ENCODE data around the gene KNOP1. TPM values are rescaled to one million over a fixed set of nuclear protein-coding genes. Genes with fewer than 3 reads are reported as not detected.

KNOP1 gene
- total and polyA plus RNA-seq, 2 of the 13 experiments (the other 11 are each of a cell fraction or from before 2014, with no cell fraction given), result 21.2 to 57.5 TPM

DNA sequence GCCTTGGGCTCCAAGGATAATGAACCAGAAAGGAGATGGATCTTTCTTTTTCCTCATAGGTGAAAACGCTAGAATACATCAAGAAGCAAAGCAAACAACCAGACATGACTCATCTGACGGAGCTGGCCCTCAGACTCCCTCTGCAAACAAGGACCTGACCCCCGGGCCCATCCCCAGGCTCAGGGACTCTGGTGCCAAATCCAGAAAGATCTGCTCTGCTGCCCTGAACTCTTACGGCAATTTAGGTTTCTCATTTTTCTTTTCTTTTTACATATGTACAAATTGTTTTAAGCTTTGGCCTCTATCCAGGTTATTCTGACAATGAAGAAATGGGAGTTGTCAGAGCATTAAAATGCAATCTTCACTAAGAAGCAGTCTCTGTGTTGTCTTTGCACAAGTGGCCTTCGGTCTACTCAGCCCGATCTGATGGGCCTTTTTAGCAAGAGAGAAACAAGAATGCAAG lies 17.7 kb downstream of the KNOP1 start (continued):
- TF ChIP-seq, protein P1, sequence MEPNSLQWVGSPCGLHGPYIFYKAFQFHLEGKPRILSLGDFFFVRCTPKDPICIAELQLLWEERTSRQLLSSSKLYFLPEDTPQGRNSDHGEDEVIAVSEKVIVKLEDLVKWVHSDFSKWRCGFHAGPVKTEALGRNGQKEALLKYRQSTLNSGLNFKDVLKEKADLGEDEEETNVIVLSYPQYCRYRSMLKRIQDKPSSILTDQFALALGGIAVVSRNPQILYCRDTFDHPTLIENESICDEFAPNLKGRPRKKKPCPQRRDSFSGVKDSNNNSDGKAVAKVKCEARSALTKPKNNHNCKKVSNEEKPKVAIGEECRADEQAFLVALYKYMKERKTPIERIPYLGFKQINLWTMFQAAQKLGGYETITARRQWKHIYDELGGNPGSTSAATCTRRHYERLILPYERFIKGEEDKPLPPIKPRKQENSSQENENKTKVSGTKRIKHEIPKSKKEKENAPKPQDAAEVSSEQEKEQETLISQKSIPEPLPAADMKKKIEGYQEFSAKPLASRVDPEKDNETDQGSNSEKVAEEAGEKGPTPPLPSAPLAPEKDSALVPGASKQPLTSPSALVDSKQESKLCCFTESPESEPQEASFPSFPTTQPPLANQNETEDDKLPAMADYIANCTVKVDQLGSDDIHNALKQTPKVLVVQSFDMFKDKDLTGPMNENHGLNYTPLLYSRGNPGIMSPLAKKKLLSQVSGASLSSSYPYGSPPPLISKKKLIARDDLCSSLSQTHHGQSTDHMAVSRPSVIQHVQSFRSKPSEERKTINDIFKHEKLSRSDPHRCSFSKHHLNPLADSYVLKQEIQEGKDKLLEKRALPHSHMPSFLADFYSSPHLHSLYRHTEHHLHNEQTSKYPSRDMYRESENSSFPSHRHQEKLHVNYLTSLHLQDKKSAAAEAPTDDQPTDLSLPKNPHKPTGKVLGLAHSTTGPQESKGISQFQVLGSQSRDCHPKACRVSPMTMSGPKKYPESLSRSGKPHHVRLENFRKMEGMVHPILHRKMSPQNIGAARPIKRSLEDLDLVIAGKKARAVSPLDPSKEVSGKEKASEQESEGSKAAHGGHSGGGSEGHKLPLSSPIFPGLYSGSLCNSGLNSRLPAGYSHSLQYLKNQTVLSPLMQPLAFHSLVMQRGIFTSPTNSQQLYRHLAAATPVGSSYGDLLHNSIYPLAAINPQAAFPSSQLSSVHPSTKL (CRISPR knock-in tag; IDR thresholded peaks at IDR 0.05), result peak; percentile 78
- TF ChIP-seq ZNF30 (CRISPR knock-in tag; IDR thresholded peaks at IDR 0.05) (no peak), ZFYVE20 (CRISPR knock-in tag; IDR thresholded peaks at IDR 0.05; ENCODE audit: borderline replicate concordance, low read depth) (no peak), ZNF33B (CRISPR knock-in tag; IDR thresholded peaks at IDR 0.05) (no peak), MAZ (IDR thresholded peaks at IDR 0.05; ENCODE audit: borderline replicate concordance, low read depth, low read length) (peak; percentile 84), MAZ (CRISPR knock-in tag; IDR thresholded peaks at IDR 0.05; ENCODE audit: low read depth) (no peak), HOXA3 (CRISPR knock-in tag; IDR thresholded peaks at IDR 0.05) (0 out of 2 replicates have a peak, but pooled peaks have one; percentile 21), FOXJ3 (CRISPR knock-in tag; IDR thresholded peaks at IDR 0.05; ENCODE audit: borderline replicate concordance) (no peak), MIXL1 (CRISPR knock-in tag; IDR thresholded peaks at IDR 0.05) (0 out of 2 replicates have a peak, but pooled peaks have one; percentile 12), JUN (CRISPR knock-in tag; IDR thresholded peaks at IDR 0.05) (peak; percentile 89), SAP130 (CRISPR knock-in tag; IDR thresholded peaks at IDR 0.05; ENCODE audit: low read depth) (peak; percentile 24; the same call in 1 of the 2 replicates)
- TF ChIP-seq, protein P2, sequence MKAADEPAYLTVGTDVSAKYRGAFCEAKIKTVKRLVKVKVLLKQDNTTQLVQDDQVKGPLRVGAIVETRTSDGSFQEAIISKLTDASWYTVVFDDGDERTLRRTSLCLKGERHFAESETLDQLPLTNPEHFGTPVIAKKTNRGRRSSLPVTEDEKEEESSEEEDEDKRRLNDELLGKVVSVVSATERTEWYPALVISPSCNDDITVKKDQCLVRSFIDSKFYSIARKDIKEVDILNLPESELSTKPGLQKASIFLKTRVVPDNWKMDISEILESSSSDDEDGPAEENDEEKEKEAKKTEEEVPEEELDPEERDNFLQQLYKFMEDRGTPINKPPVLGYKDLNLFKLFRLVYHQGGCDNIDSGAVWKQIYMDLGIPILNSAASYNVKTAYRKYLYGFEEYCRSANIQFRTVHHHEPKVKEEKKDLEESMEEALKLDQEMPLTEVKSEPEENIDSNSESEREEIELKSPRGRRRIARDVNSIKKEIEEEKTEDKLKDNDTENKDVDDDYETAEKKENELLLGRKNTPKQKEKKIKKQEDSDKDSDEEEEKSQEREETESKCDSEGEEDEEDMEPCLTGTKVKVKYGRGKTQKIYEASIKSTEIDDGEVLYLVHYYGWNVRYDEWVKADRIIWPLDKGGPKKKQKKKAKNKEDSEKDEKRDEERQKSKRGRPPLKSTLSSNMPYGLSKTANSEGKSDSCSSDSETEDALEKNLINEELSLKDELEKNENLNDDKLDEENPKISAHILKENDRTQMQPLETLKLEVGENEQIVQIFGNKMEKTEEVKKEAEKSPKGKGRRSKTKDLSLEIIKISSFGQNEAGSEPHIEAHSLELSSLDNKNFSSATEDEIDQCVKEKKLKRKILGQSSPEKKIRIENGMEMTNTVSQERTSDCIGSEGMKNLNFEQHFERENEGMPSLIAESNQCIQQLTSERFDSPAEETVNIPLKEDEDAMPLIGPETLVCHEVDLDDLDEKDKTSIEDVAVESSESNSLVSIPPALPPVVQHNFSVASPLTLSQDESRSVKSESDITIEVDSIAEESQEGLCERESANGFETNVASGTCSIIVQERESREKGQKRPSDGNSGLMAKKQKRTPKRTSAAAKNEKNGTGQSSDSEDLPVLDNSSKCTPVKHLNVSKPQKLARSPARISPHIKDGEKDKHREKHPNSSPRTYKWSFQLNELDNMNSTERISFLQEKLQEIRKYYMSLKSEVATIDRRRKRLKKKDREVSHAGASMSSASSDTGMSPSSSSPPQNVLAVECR (CRISPR knock-in tag; IDR thresholded peaks at IDR 0.05; ENCODE audit: borderline replicate concordance), result peak; percentile 21; the same call in 1 of the 2 replicates
- TF ChIP-seq, protein P3, sequence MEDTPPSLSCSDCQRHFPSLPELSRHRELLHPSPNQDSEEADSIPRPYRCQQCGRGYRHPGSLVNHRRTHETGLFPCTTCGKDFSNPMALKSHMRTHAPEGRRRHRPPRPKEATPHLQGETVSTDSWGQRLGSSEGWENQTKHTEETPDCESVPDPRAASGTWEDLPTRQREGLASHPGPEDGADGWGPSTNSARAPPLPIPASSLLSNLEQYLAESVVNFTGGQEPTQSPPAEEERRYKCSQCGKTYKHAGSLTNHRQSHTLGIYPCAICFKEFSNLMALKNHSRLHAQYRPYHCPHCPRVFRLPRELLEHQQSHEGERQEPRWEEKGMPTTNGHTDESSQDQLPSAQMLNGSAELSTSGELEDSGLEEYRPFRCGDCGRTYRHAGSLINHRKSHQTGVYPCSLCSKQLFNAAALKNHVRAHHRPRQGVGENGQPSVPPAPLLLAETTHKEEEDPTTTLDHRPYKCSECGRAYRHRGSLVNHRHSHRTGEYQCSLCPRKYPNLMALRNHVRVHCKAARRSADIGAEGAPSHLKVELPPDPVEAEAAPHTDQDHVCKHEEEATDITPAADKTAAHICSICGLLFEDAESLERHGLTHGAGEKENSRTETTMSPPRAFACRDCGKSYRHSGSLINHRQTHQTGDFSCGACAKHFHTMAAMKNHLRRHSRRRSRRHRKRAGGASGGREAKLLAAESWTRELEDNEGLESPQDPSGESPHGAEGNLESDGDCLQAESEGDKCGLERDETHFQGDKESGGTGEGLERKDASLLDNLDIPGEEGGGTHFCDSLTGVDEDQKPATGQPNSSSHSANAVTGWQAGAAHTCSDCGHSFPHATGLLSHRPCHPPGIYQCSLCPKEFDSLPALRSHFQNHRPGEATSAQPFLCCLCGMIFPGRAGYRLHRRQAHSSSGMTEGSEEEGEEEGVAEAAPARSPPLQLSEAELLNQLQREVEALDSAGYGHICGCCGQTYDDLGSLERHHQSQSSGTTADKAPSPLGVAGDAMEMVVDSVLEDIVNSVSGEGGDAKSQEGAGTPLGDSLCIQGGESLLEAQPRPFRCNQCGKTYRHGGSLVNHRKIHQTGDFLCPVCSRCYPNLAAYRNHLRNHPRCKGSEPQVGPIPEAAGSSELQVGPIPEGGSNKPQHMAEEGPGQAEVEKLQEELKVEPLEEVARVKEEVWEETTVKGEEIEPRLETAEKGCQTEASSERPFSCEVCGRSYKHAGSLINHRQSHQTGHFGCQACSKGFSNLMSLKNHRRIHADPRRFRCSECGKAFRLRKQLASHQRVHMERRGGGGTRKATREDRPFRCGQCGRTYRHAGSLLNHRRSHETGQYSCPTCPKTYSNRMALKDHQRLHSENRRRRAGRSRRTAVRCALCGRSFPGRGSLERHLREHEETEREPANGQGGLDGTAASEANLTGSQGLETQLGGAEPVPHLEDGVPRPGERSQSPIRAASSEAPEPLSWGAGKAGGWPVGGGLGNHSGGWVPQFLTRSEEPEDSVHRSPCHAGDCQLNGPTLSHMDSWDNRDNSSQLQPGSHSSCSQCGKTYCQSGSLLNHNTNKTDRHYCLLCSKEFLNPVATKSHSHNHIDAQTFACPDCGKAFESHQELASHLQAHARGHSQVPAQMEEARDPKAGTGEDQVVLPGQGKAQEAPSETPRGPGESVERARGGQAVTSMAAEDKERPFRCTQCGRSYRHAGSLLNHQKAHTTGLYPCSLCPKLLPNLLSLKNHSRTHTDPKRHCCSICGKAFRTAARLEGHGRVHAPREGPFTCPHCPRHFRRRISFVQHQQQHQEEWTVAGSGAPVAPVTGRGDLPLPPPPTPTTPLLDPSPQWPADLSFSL (CRISPR knock-in tag; IDR thresholded peaks at IDR 0.05), result no peak
- TF ChIP-seq, protein P4, sequence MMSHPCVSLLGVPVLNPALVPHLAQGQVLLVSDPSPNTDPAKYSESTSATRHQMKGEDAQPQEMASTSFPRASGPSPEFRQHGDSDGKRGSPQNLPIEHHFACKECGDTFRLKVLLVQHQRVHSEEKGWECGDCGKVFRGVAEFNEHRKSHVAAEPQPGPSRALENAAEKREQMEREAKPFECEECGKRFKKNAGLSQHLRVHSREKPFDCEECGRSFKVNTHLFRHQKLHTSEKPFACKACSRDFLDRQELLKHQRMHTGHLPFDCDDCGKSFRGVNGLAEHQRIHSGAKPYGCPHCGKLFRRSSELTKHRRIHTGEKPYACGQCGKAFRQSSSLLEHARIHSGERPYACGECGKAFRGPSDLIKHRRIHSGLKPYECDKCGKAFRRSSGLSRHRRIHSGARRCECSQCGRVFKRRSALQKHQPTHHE (CRISPR knock-in tag; IDR thresholded peaks at IDR 0.05; ENCODE audit: borderline replicate concordance), result no peak

All from HepG2 (cell line).